Uterus (tissue), 4 donors: ENCODE data around the gene PICALM. TPM values are rescaled to one million over a fixed set of nuclear protein-coding genes. Genes with fewer than 3 reads are reported as not detected.
"Not testable (repeated sequence)": the region's sequence is repeated elsewhere in the genome, so short reads cannot be mapped to it uniquely, and the experiment has no call there.

ENCODE experiments used
- DNase-seq, 2 donors: peaks; one replicate each; pipeline ENCODE4 v3.0.0-alpha.2; 2019 to 2020
- H3K27ac ChIP-seq, 2 donors: fragments of 200-600 bp; sonication (generic); 1 replicate in 1 of 2; 2 replicates in 1 of 2; pipeline ENCODE4 v1.5.1; 2016 to 2018
- H3K27me3 ChIP-seq, 2 donors: fragments of 200-600 bp; sonication (generic); one replicate each; pipeline ENCODE4 v1.5.1; 2018 to 2019; ENCODE audit warnings: control low read depth in 1 of 2
- H3K36me3 ChIP-seq, 2 donors: fragments of 200-600 bp; sonication (generic); one replicate each; pipeline ENCODE4 v1.5.1; 2019; ENCODE audit warnings: control low read depth in 1 of 2
- H3K4me1 ChIP-seq, 2 donors: fragments of 200-600 bp; sonication (generic); one replicate each; pipeline ENCODE4 v1.5.1; 2018 to 2019; ENCODE audit warnings: control low read depth in 1 of 2
- H3K4me3 ChIP-seq, 2 donors: fragments of 200-600 bp; sonication (generic); 1 replicate in 1 of 2; 2 replicates in 1 of 2; pipeline ENCODE4 v1.5.1; 2018 to 2019; ENCODE audit warnings: mild to moderate bottlenecking in 1 of 2
- H3K9me3 ChIP-seq, 2 donors: fragments of 200-600 bp; sonication (generic); one replicate each; pipeline ENCODE4 v1.5.1; 2019; ENCODE audit warnings: control low read depth in 1 of 2
- POLR2A ChIP-seq, 2 donors: fragments of 450-650 bp; IDR thresholded peaks; one replicate each; pipeline ENCODE4 v1.6.1; 2016; ENCODE audit warnings: antibody characterized with exemption in 2 of 2, mild to moderate bottlenecking in 1 of 2, moderate library complexity in 1 of 2
- intact Hi-C: fragments of 100-400 bp; cut with DNase I; formaldehyde crosslinking; loops from one replicate; pipeline ENCODE4 v1.15.1; 2023; ENCODE audit warnings: low total_unique reads
- total RNA-seq, 4 donors: library from RNA; depleted of rRNA in 3 of 4; stranded (reverse); fragments of >200 nt in 3 of 4; gene quantifications; one replicate each; pipeline versions ENCODE4 v1.1.0 to v1.2.4, GENCODE V29; 2014 to 2023
- TF ChIP-seq, protein P1 (sequence below), 4 experiments: fragments of 200-600 bp in 2 of 4; fragments of 450-650 bp in 2 of 4; sonication (generic) in 2 of 4; IDR thresholded peaks; one replicate each; pipeline ENCODE4 v1.5.1; 2016 to 2019; ENCODE audit warnings: antibody characterized with exemption in 4 of 4, mild to moderate bottlenecking in 2 of 4, moderate library complexity in 1 of 4
- donor health status: DM: yes; HTN: yes; CAD: no.

Gene PICALM
- total RNA-seq, 4 donors from 2014 or later: 198 to 402 (median 298) TPM

DNA sequence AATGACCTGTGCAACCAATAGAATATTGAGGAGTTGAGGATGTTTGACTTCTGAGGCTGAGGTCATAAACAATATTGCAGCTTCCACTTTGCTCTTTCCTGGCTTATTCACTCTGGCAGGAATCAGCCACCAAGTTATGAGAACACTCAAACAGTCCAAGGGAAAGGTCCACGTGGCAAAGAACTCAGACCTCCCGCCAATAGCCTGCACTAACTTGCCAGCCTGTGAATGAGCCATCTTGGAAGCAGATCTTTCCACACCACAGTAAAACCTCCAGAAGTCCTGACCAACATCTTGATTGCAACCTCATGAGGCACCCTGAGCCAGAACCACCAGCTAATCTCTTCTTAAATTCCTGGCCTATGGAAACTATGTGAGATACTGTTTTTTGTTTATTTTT lies 22.7 kb upstream of the PICALM start:
- no peak overlapping the region for H3K27ac ChIP-seq
- intact Hi-C loops: no loop called here
- DNase-seq: no peak

DNA sequence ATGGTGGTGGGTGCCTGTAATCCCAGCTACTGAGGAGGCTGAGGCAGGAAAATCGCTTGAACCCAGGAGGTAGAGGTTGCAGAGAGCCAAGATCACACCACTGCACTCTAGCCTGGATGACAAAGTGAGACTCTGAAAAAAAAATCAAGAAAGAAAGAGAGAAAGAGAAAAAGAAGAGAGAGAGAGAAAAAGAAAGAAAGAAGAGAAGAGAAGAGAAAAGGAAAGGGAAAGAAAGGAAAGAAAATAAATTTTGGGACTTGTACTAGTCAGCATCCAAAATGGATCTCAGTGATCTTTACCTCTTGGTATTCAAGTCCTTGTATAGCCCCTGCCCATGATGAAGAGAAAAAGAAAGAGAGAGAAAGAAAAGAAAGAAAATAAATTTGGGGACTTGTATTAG lies 22.2 kb upstream of the PICALM start:
- no peaks in the 10 kb centered on the region for H3K4me1 ChIP-seq
- H3K36me3 ChIP-seq: no peaks in the 10 kb centered on the region
- no peak overlapping the region for H3K27ac ChIP-seq
- no peak for TF ChIP-seq POLR2A (IDR thresholded peaks at IDR 0.05)
- TF ChIP-seq, protein P1, sequence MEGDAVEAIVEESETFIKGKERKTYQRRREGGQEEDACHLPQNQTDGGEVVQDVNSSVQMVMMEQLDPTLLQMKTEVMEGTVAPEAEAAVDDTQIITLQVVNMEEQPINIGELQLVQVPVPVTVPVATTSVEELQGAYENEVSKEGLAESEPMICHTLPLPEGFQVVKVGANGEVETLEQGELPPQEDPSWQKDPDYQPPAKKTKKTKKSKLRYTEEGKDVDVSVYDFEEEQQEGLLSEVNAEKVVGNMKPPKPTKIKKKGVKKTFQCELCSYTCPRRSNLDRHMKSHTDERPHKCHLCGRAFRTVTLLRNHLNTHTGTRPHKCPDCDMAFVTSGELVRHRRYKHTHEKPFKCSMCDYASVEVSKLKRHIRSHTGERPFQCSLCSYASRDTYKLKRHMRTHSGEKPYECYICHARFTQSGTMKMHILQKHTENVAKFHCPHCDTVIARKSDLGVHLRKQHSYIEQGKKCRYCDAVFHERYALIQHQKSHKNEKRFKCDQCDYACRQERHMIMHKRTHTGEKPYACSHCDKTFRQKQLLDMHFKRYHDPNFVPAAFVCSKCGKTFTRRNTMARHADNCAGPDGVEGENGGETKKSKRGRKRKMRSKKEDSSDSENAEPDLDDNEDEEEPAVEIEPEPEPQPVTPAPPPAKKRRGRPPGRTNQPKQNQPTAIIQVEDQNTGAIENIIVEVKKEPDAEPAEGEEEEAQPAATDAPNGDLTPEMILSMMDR (IDR thresholded peaks at IDR 0.05): no peak
- intact Hi-C loops: no loop called here
- H3K27me3 ChIP-seq: no peaks in the 10 kb centered on the region
- no peak overlapping the region for H3K4me3 ChIP-seq
- no peak for DNase-seq
- H3K9me3 ChIP-seq: no peaks in the 10 kb centered on the region

More for the DNA sequence above, 22.7 kb upstream of the PICALM start:
- no peaks in the 10 kb centered on the region for H3K36me3 ChIP-seq
- no peaks in the 10 kb centered on the region for H3K27me3 ChIP-seq
- TF ChIP-seq, protein P1 (IDR thresholded peaks at IDR 0.05): no peak
- TF ChIP-seq POLR2A (IDR thresholded peaks at IDR 0.05): no peak
- no peak overlapping the region for H3K4me3 ChIP-seq
- no peaks in the 10 kb centered on the region for H3K4me1 ChIP-seq
- no peaks in the 10 kb centered on the region for H3K9me3 ChIP-seq

DNA sequence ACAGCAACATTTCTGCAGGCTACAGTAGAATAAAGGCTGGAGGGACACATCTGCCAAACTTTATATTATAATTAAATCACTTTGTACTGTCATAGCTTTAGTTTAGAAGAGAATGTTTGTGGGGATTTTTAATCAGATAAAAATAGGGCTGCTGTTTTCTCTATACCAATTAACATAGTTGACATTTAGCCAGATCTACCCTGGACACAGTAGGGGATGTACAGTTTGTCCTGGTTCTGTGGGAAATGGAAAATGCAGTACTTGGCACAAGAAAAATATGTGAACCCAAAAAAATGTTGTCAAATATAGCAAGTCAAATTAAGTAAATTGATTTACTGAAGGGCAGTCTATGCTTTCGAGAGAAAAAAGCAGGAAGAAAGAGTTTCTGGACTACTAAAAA lies 20.8 kb upstream of the PICALM start:
- TF ChIP-seq, protein P1 (IDR thresholded peaks at IDR 0.05): no peak
- no peak for TF ChIP-seq POLR2A (IDR thresholded peaks at IDR 0.05)
- H3K27me3 ChIP-seq: no peaks in the 10 kb centered on the region
- no peaks in the 10 kb centered on the region for H3K36me3 ChIP-seq
- H3K4me1 ChIP-seq: no peaks in the 10 kb centered on the region
- no peak overlapping the region for H3K27ac ChIP-seq
- intact Hi-C loops: no loop called here
- DNase-seq: no peak
- H3K9me3 ChIP-seq: no peaks in the 10 kb centered on the region
- H3K4me3 ChIP-seq: no peak overlapping the region

DNA sequence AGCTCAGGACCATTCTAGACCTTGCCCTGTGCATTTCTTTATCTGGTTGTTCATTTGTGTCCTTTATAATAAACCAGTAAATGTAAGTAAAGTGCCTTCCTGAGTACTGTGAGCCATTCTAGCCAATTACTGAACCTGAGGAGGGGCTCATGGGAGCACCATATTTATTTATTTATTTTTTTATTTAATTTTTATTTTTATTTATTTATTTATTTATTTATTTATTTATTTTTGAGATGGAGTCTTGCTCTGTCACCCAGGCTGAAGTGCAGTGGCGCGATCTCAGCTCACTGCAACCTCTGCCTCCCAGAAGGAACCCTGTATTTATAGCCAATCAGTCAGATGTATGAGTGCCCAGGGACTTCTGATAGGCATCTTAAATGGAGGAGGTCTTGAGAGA lies 18.8 kb upstream of the PICALM start:
- H3K27me3 ChIP-seq, H3K27ac ChIP-seq, DNase-seq, intact Hi-C loops, H3K4me3 ChIP-seq, H3K9me3 ChIP-seq, H3K4me1 ChIP-seq, H3K36me3 ChIP-seq: not testable (repeated sequence)

DNA sequence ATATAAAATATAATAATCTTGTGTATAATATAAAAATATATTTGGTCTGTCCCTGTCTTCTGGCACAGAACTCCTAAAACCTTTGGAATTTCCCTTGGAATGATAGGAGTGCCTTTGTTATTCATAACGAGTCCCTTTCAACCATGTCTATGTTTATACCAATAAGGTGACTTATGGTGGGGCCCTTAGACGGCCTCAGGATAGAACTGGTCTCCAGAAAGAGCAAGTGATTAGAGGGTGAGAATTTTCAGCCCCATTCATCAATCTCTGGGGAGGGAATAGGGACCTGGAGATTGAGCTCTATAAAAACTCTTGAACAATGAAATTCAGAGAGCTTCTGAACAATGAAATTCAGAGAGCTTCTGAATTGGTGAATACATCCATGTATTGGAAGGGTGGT lies 18.4 kb upstream of the PICALM start:
- intact Hi-C loops: no loop called here
- DNase-seq: no peak
- no peaks in the 10 kb centered on the region for H3K4me1 ChIP-seq
- H3K4me3 ChIP-seq: no peak overlapping the region
- no peak overlapping the region for H3K27ac ChIP-seq
- no peaks in the 10 kb centered on the region for H3K9me3 ChIP-seq
- no peaks in the 10 kb centered on the region for H3K27me3 ChIP-seq
- H3K36me3 ChIP-seq: no peaks in the 10 kb centered on the region
- TF ChIP-seq, protein P1 (IDR thresholded peaks at IDR 0.05): no peak

DNA sequence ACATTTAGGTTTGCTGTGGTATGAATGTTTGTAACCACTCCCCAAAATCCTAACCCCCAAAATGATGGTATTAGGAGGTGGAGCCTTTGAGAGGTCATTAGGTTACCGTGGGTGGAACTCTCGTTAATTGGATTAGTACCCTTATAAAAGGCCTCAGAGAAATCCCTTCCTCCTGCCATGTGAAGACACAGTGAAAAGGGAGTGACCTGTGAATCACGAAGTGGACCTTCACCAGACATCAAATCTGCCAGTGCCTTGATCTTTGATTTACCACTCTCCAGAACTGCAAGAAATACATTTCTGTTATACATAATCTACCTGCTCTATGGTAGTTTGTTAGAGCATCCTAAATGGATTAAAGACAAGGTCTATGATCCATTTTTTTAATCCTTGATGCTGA lies 12.6 kb upstream of the PICALM start:
- H3K27ac ChIP-seq: no peak overlapping the region
- no peak for TF ChIP-seq POLR2A (IDR thresholded peaks at IDR 0.05)
- TF ChIP-seq, protein P1 (IDR thresholded peaks at IDR 0.05): no peak
- no peak overlapping the region for H3K4me3 ChIP-seq
- intact Hi-C loops: no loop called here
- no peaks in the 10 kb centered on the region for H3K27me3 ChIP-seq
- no peak for DNase-seq
- no peaks in the 10 kb centered on the region for H3K36me3 ChIP-seq
- no peaks in the 10 kb centered on the region for H3K4me1 ChIP-seq
- H3K9me3 ChIP-seq: no peaks in the 10 kb centered on the region
